RWPE1 (cell line): Measurements from ENCODE around the gene DPP7.
A peak's percentile ranks its signal among the peaks of the same experiment; 100 is the strongest.

ENCODE experiments used
- CTCF ChIA-PET: fragments of 350-600 bp; sonication (Branson Sonifier 250); formaldehyde crosslinking; extraction: SDS; loops from one replicate; lab custom pipeline; 2021; lab: Yijun Ruan, JAX
- POLR2A ChIA-PET: fragments of 400-600 bp; formaldehyde crosslinking; extraction: SDS; loops from one replicate; lab custom pipeline; 2020; ENCODE audit warnings: antibody characterized with exemption; ENCODE audit not compliant: low non-redundant PET; lab: Yijun Ruan, JAX
- DNase-seq: peaks from one replicate; pipeline ENCODE4 v3.0.0; 2012; ENCODE audit warnings: low spot score
- H3K27ac ChIP-seq: fragments of 450-650 bp; 2 replicates; pipeline ENCODE4 v1.5.1; 2017
- CTCF ChIP-seq: fragments of 450-650 bp; conservative IDR thresholded peaks from 2 replicates; pipeline ENCODE4 v1.5.1; 2017; ENCODE audit warnings: low read depth, mild to moderate bottlenecking

Gene DPP7

GRCh38 chr9:137078701-137079400, 35.7 kb downstream of the DPP7 start:
- POLR2A ChIA-PET = no interaction called here
- TF ChIP-seq CTCF = no peak
- peak overlapping the region; percentile 97 for H3K27ac ChIP-seq
- DNase-seq = no peak
- CTCF ChIA-PET = interaction anchor here (1.1 to 1.4 kb wide), 2 partner anchors 11 to 15 kb away, joined by 3 to 6 read pairs; no protein-coding TSS in a partner anchor

- DNase-seq = no peak
- ChIA-PET CTCF (interaction anchor here (1.6 to 2.1 kb wide), 2 partner anchors 10 to 32 kb away, joined by 7 to 12 read pairs; partner anchors contain the start of gene NPDC1), POLR2A (no interaction called here)
- H3K27ac ChIP-seq = peak overlapping the region; percentile 97
- no peak for TF ChIP-seq CTCF
Measured at GRCh38 chr9:137077758-137078693, 36.5 kb downstream of the DPP7 start.

- CTCF ChIA-PET = interaction anchor here (1.2 to 2.6 kb wide), 4 partner anchors 9 to 42 kb away, joined by 3 to 12 read pairs (median 8); partner anchors contain the start of gene NPDC1
- POLR2A ChIA-PET = no interaction called here
- no peak for TF ChIP-seq CTCF
- peak within 1 kb of the TSS; percentile 97 for H3K27ac ChIP-seq
- no peak for DNase-seq
Measured at GRCh38 chr9:137077010-137077747, 37.4 kb downstream of the DPP7 start, which contains the start of gene UAP1L1. TSS of gene UAP1L1 (plus strand) at chr9:137077517. CDS start at chr9:137077533, 16 bp downstream.

GRCh38 chr9:137076636-137077009, 37.9 kb downstream of the DPP7 start:
- ChIA-PET POLR2A (no interaction called here), CTCF (interaction anchor here (0.8 to 2.6 kb wide), 5 partner anchors 9 to 42 kb away, joined by 3 to 12 read pairs (median 7); partner anchors contain the start of gene NPDC1)
- H3K27ac ChIP-seq = peak overlapping the region; percentile 97
- DNase-seq = no peak
- TF ChIP-seq CTCF = no peak

GRCh38 chr9:137075275-137075775, 39.2 kb downstream of the DPP7 start:
- DNase-seq = no peak
- no peak for TF ChIP-seq CTCF
- CTCF ChIA-PET = interaction anchor here (0.7 to 2.6 kb wide), 3 partner anchors 11 to 33 kb away, joined by 3 to 10 read pairs (median 3); partner anchors contain the start of gene NPDC1
- H3K27ac ChIP-seq = peak overlapping the region; percentile 97
- POLR2A ChIA-PET = interaction anchor here (0.7 kb wide), 1 partner anchor 10 kb away, joined by 6 read pairs; no protein-coding TSS in a partner anchor
